22Rv1 (cell line): Measurements from ENCODE around the gene EFNB1.

Experiments
- CTCF ChIP-seq: fragments of 450-650 bp; IDR thresholded peaks from 2 replicates; pipeline ENCODE4 v1.5.1; 2017; ENCODE audit warnings: mild to moderate bottlenecking
- ZFX ChIP-seq: fragments of 450-650 bp; IDR thresholded peaks from 2 replicates; pipeline ENCODE4 v1.6.1; 2017; ENCODE audit warnings: antibody characterized with exemption, borderline replicate concordance

- TF ChIP-seq CTCF (no peak), ZFX (no peak)
Measured at GRCh38 chrX:68847172-68847571, 18.4 kb downstream of the EFNB1 start.
